HG02852 (cell line): ENCODE data around the gene SYCP3.
"Not testable (repeated sequence)": the region's sequence is repeated elsewhere in the genome, so short reads cannot be mapped to it uniquely, and the experiment has no call there.

Source experiments
- ATAC-seq: cut with Tn5 transposase; IDR thresholded peaks from one replicate; pipeline ENCODE4 v1.9.1; 2021; ENCODE audit warnings: mild to moderate bottlenecking, moderate library complexity; ENCODE audit not compliant: unreplicated experiment

The SYCP3 gene

GRCh38 chr12:101761350-101761749, 22.1 kb upstream of the SYCP3 start:
- ATAC-seq: no peak

- no peak for ATAC-seq
These were observed 20.3 kb upstream of the SYCP3 start for GRCh38 chr12:101759396-101760047.

DNA sequence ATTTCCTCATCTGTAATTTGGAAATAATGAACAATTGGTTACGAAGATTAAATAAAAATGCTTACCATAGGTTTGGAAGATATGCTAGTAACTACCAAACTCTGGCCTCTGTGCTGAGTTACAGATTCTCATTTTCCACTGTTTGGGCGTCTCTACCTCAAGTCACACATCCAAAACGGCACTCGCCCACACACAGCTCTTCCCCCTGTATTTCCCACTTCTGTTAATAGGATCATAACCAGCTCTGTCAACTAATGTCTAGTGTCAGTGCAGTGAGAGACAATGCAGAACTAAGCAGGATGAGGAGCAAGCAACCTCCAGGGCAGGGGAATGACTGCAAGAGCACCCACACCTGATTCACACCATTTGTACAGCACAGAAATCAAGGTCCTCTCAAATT, 10.9 kb upstream of the SYCP3 start:
- no peak for ATAC-seq

GRCh38 chr12:101749657-101750056, 10.4 kb upstream of the SYCP3 start:
- no peak for ATAC-seq

- ATAC-seq: no peak
These were observed 9.6 kb upstream of the SYCP3 start for GRCh38 chr12:101748907-101749306.

GRCh38 chr12:101747697-101748096, 8.4 kb upstream of the SYCP3 start:
- ATAC-seq: no peak

GRCh38 chr12:101746661-101747060, 7.4 kb upstream of the SYCP3 start:
- no peak for ATAC-seq

- ATAC-seq: no peak
These were observed 6.9 kb upstream of the SYCP3 start for GRCh38 chr12:101746196-101746595.

DNA sequence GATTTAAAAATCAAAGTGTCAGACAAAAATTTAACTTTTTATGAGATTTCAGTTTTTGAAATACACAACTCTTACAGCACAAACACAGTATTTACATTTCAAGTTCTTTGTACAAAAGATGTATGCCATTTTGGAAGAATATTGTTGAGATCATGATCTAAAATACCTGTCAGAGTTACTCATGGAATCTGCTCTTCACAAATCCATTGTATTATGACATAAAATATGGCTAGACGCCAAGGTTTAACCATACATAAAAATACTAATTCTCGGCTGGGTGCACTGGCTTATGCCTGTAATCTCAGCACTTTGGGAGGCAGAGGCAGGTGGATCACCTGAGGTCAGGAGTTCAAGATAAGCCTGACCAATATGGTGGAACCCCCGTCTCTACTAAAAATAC, 6.2 kb upstream of the SYCP3 start:
- ATAC-seq: no peak

GRCh38 chr12:101743724-101744472, 4.6 kb upstream of the SYCP3 start:
- ATAC-seq: peak; percentile 98

DNA sequence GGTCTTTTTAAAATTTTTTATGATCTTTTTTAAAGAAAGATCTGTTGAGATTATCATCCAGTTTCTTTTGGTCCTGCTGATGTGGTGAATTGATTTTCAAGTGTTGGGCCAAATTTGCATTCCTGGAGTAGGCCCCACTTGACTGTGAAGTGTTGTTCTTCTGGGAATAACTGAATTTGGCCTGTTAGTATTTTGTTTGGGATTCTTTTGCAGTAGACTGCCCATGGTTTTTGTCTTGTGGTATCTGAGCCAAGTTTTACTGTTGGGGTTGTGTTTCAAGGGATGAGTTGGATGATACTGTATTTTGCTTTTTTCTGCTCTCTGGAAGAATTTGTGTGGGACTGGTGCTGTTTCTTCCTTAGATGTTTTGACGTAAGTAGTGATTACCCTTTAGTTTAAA, 4.0 kb upstream of the SYCP3 start:
- no peak for ATAC-seq

DNA sequence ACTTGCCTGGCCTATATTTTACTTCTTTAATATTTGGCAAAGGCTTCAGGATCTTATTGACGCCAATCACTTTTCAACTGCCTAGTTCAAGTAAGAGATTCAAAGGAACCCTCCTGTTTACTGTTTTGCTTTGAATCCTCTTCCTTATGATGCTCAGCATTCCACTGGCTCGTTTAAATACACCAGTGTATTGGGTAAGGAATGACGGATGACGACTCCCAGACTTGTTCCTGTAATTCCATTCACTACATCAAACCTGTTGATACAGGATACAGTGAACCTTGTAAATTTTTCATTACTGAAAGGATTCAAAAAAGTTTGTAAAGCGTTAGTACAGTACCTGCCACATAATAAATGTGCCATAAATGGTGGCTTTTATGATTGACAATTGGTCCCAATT, 1.7 kb upstream of the SYCP3 start:
- ATAC-seq: no peak

- ATAC-seq: no peak
These were observed 1.3 kb upstream of the SYCP3 start for GRCh38 chr12:101740566-101740965.

- ATAC-seq: no peak
These were observed 1.8 kb downstream of the SYCP3 start for GRCh38 chr12:101737476-101737875.

- ATAC-seq: not testable (repeated sequence)
These were observed 4.8 kb downstream of the SYCP3 start for GRCh38 chr12:101734482-101734881.

- no peak for ATAC-seq
These were observed 6.1 kb downstream of the SYCP3 start for GRCh38 chr12:101733166-101733565.

DNA sequence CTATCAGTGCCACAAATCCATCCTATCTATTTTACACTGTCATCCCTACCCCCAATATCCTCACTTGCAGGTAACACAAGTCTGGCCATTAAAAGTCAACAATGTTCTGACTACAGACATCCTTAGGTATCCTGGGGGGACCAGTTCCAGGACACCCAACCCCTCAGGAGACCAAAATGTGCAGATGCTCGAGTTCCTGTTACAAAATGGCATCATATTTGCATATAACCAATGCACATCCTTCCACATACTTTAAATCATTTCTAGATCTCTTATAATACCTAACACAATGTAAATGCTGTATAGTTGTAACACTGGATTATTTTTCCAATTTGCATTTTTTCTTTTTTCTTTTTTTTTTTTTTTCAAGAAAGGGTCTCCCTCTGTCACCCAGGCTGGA, 6.9 kb downstream of the SYCP3 start:
- no peak for ATAC-seq

GRCh38 chr12:101729842-101730241, 9.4 kb downstream of the SYCP3 start:
- ATAC-seq: no peak

GRCh38 chr12:101727098-101727497, 12.2 kb downstream of the SYCP3 start:
- no peak for ATAC-seq

DNA sequence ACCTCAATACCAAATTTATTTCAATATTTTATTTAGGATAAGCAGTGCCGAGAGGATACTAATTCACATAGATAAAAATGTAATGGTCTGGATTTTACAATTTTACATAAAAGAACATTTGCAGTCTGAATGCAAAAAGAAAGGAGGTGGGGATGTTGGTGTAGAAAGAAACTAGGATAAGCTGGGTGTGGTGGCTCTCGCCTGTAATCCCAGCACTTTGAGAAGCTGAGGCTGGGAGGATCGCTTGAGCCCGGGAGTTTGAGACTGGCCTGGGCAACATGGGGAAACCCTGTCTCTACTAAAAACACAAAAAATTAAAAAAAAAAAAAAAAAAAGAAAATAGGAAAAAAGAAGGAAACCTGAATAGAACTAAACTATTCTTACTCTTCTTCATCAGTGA, 16.9 kb downstream of the SYCP3 start:
- no peak for ATAC-seq

GRCh38 chr12:101720118-101720517, 19.1 kb downstream of the SYCP3 start:
- ATAC-seq: no peak

GRCh38 chr12:101719566-101719965, 19.7 kb downstream of the SYCP3 start:
- no peak for ATAC-seq
